Keratinocyte (primary cell): ENCODE data around the gene CRYBB1. TPM values are rescaled to one million over a fixed set of nuclear protein-coding genes. Genes with fewer than 3 reads are reported as not detected.

Experiments
- DNase-seq: peaks from one replicate; pipeline ENCODE4 v3.0.0-alpha.2; 2011; ENCODE audit warnings: low read depth, missing footprints, low spot score
- FAIRE-seq: peaks from 2 replicates; lab custom pipeline; 2011; peaks lifted over from hg19 to GRCh38; lab: Jason Lieb, UNC
- H2AFZ ChIP-seq: 2 replicates; pipeline ENCODE4 v1.6.0; 2012; ENCODE audit warnings: low read length, control low read depth, inconsistent platforms; ENCODE audit not compliant: control insufficient read depth
- H3K27ac ChIP-seq: 2 replicates; pipeline ENCODE4 v1.5.1; 2011; ENCODE audit warnings: low read length; ENCODE audit not compliant: control insufficient read depth, insufficient read depth
- H3K27me3 ChIP-seq: 3 replicates; pipeline ENCODE4 v1.6.0; 2011; ENCODE audit warnings: low read length; ENCODE audit not compliant: control insufficient read depth, insufficient read depth; ENCODE audit errors: extremely low read depth
- H3K36me3 ChIP-seq, 2 experiments: 2 replicates in 1 of 2; 3 replicates in 1 of 2; pipeline ENCODE4 v1.5.1; 2011; ENCODE audit warnings: low read length in 2 of 2, mild to moderate bottlenecking in 1 of 2; ENCODE audit not compliant: control insufficient read depth in 2 of 2, insufficient read depth in 2 of 2; ENCODE audit errors: extremely low read depth in 1 of 2
- H3K4me1 ChIP-seq: 3 replicates; pipeline ENCODE4 v1.5.1; 2011; ENCODE audit warnings: low read length; ENCODE audit not compliant: control insufficient read depth, insufficient read depth; ENCODE audit errors: extremely low read depth
- H3K4me2 ChIP-seq: 3 replicates; pipeline ENCODE4 v1.6.0; 2011; ENCODE audit warnings: low read depth, low read length; ENCODE audit not compliant: control insufficient read depth, insufficient read depth; ENCODE audit errors: extremely low read depth
- H3K4me3 ChIP-seq, 3 experiments: fragments of 200-600 bp in 1 of 3; sonication (generic) in 1 of 3; 2 replicates in 2 of 3; 3 replicates in 1 of 3; pipeline ENCODE4 v1.5.1; 2011 to 2016; ENCODE audit warnings: low read length in 3 of 3, mild to moderate bottlenecking in 3 of 3, control low read depth in 2 of 3, inconsistent platforms in 1 of 3, low read depth in 1 of 3, mixed read lengths in 1 of 3, mixed run types in 1 of 3, moderate library complexity in 1 of 3; ENCODE audit not compliant: control insufficient read depth in 2 of 3, insufficient read depth in 2 of 3; ENCODE audit errors: extremely low read depth in 1 of 3
- H3K79me2 ChIP-seq: 2 replicates; pipeline ENCODE4 v1.6.0; 2012; ENCODE audit warnings: low read length; ENCODE audit not compliant: control insufficient read depth, insufficient read depth
- H3K9ac ChIP-seq: 3 replicates; pipeline ENCODE4 v1.6.0; 2011; ENCODE audit warnings: low read length; ENCODE audit not compliant: control insufficient read depth, insufficient read depth; ENCODE audit errors: extremely low read depth
- H3K9me1 ChIP-seq: 3 replicates; pipeline ENCODE4 v1.6.0; 2011; ENCODE audit warnings: low read length; ENCODE audit not compliant: control insufficient read depth, insufficient read depth; ENCODE audit errors: extremely low read depth
- H3K9me3 ChIP-seq: 2 replicates; pipeline ENCODE4 v1.5.1; 2012; ENCODE audit warnings: low read depth, low read length; ENCODE audit not compliant: control insufficient read depth
- H4K20me1 ChIP-seq: 3 replicates; pipeline ENCODE4 v1.6.0; 2011; ENCODE audit warnings: low read length; ENCODE audit not compliant: control insufficient read depth, insufficient read depth; ENCODE audit errors: extremely low read depth
- CTCF ChIP-seq, 3 experiments: IDR thresholded peaks in 1 of 3; conservative IDR thresholded peaks in 1 of 3; optimal IDR thresholded peaks in 1 of 3; 2 replicates in 2 of 3; 3 replicates in 1 of 3; pipeline versions ENCODE3 to v1.5.1; 2011; ENCODE audit warnings: low read length in 3 of 3, mild to moderate bottlenecking in 3 of 3, moderate library complexity in 2 of 3, control low read depth in 1 of 3, inconsistent platforms in 1 of 3; ENCODE audit not compliant: insufficient read depth in 2 of 3; ENCODE audit errors: extremely low read depth in 1 of 3
- EZH2 ChIP-seq: IDR thresholded peaks from one replicate; pipeline ENCODE4 v1.6.1; 2012; ENCODE audit warnings: inconsistent platforms, mild to moderate bottlenecking, low read length, moderate library complexity
- dilution Hi-C: fragments of 300-500 bp; cut with MboI; formaldehyde crosslinking; loops from one replicate; pipeline ENCODE4 v1.7.0; 2020; ENCODE audit warnings: low sequenced_read_pairs; ENCODE audit not compliant: extremely low pct_ligation_motif_present
- polyA plus RNA-seq, 5 experiments: library from polyadenylated mRNA; depleted of rRNA in 3 of 5; stranded (reverse) in 3 of 5; stranded (forward) in 1 of 5; unstranded in 1 of 5; fragments of >200 nt; gene quantifications; 1 replicate in 1 of 5; 2 replicates in 3 of 5; 3 replicates in 1 of 5; pipeline versions ENCODE4 v1.2.1 to v1.2.3, GENCODE V29; 2011 to 2012; ENCODE audit warnings: missing spikeins in 2 of 5, low read depth in 1 of 5, low replicate concordance in 1 of 5

Gene CRYBB1
- polyA plus RNA-seq, 1 donor (not counting 4 experiments of a cell fraction or from before 2014, with no cell fraction given) = not detected

DNA sequence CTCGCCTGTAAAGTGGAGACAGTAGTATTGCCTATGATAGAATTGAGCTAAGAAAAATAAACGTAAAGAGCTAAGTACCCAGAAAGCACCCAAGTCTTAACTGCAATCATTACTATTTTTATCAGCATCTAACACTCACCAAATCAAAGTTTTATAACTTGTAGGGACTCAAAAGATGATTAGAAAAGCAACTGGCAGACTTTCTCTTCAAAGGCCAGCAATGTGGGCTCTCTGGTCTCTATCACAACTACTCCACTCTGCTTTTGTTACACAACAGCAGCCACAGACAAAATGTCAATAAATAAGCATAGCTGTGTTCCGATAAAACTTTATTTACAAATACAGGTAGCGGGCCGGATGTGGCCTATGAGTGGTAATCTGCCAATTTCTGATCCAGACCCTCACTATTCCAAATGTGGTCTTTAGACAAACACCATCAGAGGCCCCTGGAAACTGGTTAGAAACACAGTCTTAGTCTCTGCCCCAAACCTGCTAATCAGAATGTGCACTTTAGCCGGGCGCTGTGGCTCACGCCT lies 36.1 kb downstream of the CRYBB1 start:
- no peaks in the 10 kb centered on the region for H3K9me1 ChIP-seq
- no peak for DNase-seq
- no peak overlapping the region for H3K4me3 ChIP-seq
- H4K20me1 ChIP-seq = no peaks in the 10 kb centered on the region
- peaks cover 12% of the 10 kb centered on the region for H3K79me2 ChIP-seq
- no peak overlapping the region for H3K4me2 ChIP-seq
- H2AFZ ChIP-seq = no peak overlapping the region
- no peaks in the 10 kb centered on the region for H3K9me3 ChIP-seq
- no peaks in the 10 kb centered on the region for H3K27me3 ChIP-seq
- TF ChIP-seq EZH2 (no peak), CTCF (optimal IDR thresholded peaks at IDR 0.05 in 1 of 3, IDR thresholded peaks at IDR 0.05 in 1 of 3, conservative IDR thresholded peaks at IDR 0.05 in 1 of 3; ENCODE audit: extremely low read depth in 1 of 3, insufficient read depth in 2 of 3, low read length in 3 of 3) (no peak)
- H3K27ac ChIP-seq = no peak overlapping the region
- dilution Hi-C loops = no loop called here
- no peak overlapping the region for H3K9ac ChIP-seq
- peaks cover 12% of the 10 kb centered on the region for H3K4me1 ChIP-seq
- peaks cover 5 to 6% of the 10 kb centered on the region in 2 experiments for H3K36me3 ChIP-seq
- FAIRE-seq = no peak

- no peaks in the 10 kb centered on the region for H3K27me3 ChIP-seq
- H3K9me3 ChIP-seq = no peaks in the 10 kb centered on the region
- no peak overlapping the region for H3K4me3 ChIP-seq
- H3K36me3 ChIP-seq = peaks cover 5 to 6% of the 10 kb centered on the region in 2 experiments
- FAIRE-seq = no peak
- dilution Hi-C loops = no loop called here
- H3K27ac ChIP-seq = no peak overlapping the region
- H3K9me1 ChIP-seq = no peaks in the 10 kb centered on the region
- DNase-seq = no peak
- TF ChIP-seq EZH2 (no peak), CTCF (optimal IDR thresholded peaks at IDR 0.05 in 1 of 3, IDR thresholded peaks at IDR 0.05 in 1 of 3, conservative IDR thresholded peaks at IDR 0.05 in 1 of 3; ENCODE audit: extremely low read depth in 1 of 3, insufficient read depth in 2 of 3, low read length in 3 of 3) (no peak)
- no peak overlapping the region for H2AFZ ChIP-seq
- H3K4me2 ChIP-seq = no peak overlapping the region
- no peaks in the 10 kb centered on the region for H4K20me1 ChIP-seq
- peaks cover 15% of the 10 kb centered on the region for H3K79me2 ChIP-seq
- peaks cover 12% of the 10 kb centered on the region for H3K4me1 ChIP-seq
- H3K9ac ChIP-seq = no peak overlapping the region
Measured at GRCh38 chr22:26581026-26581425, 36.8 kb downstream of the CRYBB1 start.
